ENCODE measurements around the gene TMEM232. TPM values are rescaled to one million over a fixed set of nuclear protein-coding genes. Genes with fewer than 3 reads are reported as not detected.

The TMEM232 gene
- polyA plus RNA-seq, 4 donors = 5.8 to 9.3 (median 7.9) TPM

GRCh38 chr5:110439296-110439695, 287.2 kb downstream of the TMEM232 start:
- no peak for DNase-seq (ENCODE audit: low read depth in 4 of 4, low spot score in 3 of 4)

DNA sequence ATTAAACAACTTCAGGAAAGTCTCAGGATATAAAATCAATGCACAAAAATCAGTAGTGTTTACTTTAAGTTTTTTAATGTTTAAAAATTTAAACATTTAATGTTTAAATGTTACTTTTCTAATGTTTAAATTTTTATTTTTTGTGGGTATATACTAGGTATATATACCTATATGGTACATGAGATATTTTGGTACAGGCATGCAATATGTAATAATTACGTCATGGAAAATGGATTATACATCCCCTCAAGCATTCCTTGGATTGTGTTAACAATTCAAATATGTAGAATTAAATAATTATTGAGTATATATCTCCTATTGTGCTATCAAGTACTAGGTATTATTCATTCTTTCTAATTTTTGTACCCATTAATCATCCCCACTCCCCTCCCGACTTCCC, 291.3 kb downstream of the TMEM232 start:
- no peak for DNase-seq (ENCODE audit: low read depth in 4 of 4, low spot score in 3 of 4)

GRCh38 chr5:110431603-110432002, 294.9 kb downstream of the TMEM232 start:
- DNase-seq (ENCODE audit: low read depth in 4 of 4, low spot score in 3 of 4) = no peak

DNA sequence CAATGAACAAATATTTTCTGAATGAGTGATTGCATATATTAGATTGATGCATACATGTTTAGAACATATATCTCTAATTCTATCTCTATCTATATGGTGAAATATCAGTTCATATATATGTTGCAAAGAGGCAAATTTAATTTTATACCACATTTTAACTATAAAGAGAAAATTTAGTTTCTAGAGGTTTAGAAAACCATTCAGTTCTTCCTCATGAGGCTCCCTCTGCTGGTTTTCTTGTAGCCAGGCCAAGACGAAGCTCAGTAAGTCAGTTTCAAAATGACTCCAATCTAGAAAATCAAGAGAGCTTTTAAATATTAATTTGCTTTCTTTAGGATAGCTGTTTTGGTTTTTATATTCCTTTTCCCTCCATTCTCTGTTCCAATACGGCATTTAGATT, 312.1 kb downstream of the TMEM232 start:
- peak in 1 of 4 donors; percentile 1 for DNase-seq (ENCODE audit: low read depth in 4 of 4, low spot score in 3 of 4)

GRCh38 chr5:110413856-110414255, 312.6 kb downstream of the TMEM232 start:
- no peak for DNase-seq (ENCODE audit: low read depth in 4 of 4, low spot score in 3 of 4)

GRCh38 chr5:110409571-110409970, 316.9 kb downstream of the TMEM232 start:
- no peak for DNase-seq (ENCODE audit: low read depth in 4 of 4, low spot score in 3 of 4)

DNA sequence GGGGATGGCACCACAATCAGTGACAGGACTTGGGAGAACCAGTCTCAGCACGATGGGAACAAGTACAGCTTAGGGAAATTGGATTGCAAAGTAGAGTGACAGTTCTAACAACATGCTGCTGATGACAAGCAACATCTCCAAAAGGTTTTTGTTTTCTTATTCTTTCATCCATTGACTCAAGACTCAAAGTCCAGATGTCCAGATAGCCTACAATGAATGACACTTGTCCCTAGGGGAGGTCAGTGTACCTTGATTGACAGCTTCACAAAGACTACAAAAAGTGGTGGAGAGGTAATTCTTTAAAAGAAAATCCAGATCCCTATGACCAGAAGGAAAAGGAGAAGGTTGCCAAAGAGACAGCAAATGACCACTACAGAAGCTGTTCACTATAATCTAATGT, 323.9 kb downstream of the TMEM232 start:
- DNase-seq (ENCODE audit: low read depth in 4 of 4, low spot score in 3 of 4) = no peak

DNA sequence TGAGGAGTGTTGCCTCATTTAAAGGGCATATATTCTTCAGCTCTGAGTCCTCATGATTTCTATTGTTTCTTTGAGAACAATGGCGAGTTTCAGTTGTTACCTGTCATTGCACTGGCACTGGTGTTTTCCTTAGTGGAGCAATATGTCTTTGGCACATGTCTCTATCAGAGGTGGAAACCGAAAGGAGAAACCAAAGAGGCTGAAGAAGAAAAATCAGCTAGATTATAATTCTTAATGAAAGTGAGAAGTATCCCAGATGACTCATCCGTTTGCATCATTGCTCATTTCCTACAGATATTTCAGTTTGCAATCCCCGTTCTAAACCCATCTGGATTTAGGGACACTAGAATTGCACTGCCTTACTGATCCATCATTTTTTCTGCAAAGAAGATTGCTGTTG, 324.6 kb downstream of the TMEM232 start:
- DNase-seq (ENCODE audit: low read depth in 4 of 4, low spot score in 3 of 4) = no peak

GRCh38 chr5:110398951-110399350, 327.5 kb downstream of the TMEM232 start:
- no peak for DNase-seq (ENCODE audit: low read depth in 4 of 4, low spot score in 3 of 4)

DNA sequence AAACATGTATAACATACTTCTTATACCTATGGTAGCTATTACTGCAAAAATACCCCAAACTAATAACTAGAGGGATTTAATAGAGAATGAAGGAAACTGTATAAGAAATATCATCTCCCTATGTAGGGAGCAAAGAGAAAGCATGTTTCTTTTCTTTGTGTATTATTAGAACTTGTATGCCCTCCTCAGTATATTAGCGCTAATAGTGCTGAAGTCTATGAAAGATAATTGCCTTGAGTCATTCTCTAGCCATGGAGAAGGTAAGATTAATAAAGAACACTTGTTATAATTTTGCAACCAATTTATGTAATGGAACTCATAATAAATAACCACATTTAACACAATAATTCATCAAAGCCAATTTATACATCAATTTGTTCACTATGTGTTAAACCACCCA, 329.2 kb downstream of the TMEM232 start:
- DNase-seq (ENCODE audit: low read depth in 4 of 4, low spot score in 3 of 4) = no peak

GRCh38 chr5:110386782-110387181, 339.7 kb downstream of the TMEM232 start:
- DNase-seq (ENCODE audit: low read depth in 4 of 4, low spot score in 3 of 4) = no peak

- no peak for DNase-seq (ENCODE audit: low read depth in 4 of 4, low spot score in 3 of 4)
Observed at GRCh38 chr5:110383231-110383630, 343.2 kb downstream of the TMEM232 start.

DNA sequence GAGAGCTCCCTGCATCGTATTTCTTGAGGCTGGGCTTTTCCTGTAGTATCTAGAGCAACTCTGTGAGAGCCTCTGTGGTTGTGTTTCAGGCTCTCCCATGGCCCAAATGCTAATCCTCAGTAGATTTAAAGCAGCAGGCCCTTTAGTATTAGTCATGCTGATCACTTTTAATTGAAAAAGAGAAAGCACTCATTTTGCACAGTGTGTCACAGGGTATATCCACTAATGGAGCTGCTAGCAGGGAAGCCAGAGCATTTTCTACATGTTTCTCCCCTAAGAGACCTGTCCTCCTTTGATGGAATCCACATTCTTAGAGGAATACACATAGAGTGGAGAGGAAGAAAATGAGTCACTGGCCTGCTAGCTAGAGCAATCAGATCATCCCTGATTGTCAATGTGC, 348.5 kb downstream of the TMEM232 start:
- no peak for DNase-seq (ENCODE audit: low read depth in 4 of 4, low spot score in 3 of 4)

DNA sequence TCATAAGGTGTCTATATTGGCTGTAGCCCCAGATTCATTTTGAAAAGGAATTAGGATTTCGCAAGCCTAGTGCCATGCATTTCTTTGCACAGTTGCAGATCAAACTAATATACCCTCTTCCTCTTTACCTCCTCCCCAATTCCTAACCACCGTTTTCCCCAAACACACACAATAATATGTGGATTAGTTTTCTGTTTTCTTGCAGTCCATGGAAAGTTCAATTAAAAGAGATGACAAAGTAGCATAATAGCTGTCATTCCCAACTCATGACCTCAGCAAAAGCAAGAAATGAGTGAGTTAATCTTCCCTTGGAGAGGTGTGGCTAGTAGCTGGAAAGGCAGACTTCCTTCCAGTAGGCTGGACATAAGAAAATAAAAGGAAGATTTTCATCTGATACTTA, 349.1 kb downstream of the TMEM232 start:
- DNase-seq (ENCODE audit: low read depth in 4 of 4, low spot score in 3 of 4) = no peak

DNA sequence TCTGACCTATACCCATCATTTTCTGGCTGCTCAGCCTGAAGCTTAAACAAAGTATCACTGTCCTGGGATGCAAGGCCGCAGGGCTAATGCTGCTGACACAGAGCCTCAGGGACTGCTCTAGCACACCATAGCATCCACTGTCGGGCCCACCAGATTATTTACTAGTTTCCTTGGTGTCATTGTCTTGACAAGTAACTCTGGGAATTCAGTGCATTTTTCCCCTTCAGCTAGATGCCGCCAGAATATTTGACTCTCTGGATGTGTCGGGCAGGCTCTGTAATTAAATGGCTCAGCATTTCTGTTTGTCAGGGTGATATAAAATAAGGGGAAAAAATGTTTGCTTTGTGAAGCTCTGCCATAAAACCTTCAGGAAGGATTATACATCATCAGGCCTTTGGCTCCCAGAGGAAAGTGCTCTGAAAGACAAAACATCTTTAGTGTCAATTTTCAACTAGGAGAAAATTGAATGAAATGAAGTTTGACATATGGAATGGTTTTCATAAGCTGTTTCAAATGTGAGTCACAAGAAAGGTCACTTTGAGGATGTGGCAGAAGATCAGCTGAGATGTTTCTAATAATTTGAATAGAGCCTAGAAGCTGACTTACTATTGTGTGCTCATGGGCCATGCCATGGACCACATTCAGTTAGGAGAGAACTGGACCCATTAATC, 350.1 kb downstream of the TMEM232 start:
- peak in 3 of 4 donors; percentile 4 to 17 (median 12) for DNase-seq (ENCODE audit: low read depth in 4 of 4, low spot score in 3 of 4)

DNA sequence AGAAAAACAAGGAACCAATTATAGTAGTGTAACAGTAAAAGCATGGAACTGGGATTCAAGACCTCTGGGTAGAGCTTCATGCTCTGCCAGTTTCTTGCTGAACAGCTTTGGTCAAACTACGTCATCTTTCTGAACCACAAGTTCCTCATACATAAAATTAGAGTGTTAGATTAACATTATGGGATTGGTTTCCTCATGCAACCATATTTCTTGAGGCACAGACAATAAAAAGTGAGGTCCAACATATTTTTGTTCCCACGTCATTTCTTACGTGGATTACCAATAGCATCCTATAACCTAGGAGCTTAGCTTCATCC, 354.8 kb downstream of the TMEM232 start:
- no peak for DNase-seq (ENCODE audit: low read depth in 4 of 4, low spot score in 3 of 4)

DNA sequence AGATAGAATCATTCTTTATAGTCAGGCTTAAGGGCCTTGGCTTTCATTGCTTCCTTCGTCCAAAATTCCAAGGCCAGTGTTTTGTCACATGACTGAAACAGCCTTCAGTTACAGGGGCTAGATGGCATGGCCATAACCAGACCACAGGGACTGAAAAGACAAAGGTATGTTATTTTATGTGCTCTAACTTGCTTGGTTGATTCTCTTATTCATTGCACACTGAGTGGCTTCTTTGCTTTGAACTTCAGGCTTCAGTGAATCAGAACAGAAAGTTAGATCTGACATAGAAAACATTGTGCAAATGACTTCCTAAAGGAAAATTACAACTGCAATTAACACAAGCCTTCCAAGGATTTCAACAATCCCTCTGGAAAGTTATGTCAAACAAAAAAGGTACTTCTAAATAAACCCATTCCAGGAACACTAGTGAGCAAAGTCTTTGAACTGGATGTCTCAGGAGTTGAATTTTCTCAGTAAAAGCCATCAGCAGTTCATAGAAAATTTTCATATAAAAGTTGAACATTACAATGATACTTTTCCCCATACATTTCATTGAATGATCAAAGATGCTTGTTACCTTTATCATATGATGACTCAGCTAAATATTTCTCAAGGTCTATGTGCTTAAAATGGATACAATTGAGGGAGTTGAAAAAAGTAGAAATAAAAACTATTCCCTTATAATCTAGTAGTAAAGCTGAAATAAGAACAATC, 355.3 kb downstream of the TMEM232 start:
- peak in 2 of 4 donors; percentile 0 to 1 for DNase-seq (ENCODE audit: low read depth in 4 of 4, low spot score in 3 of 4)

Other genes with a start within 250 kb of the TMEM232 start
- 10 to 100 TPM; 46.7 to 60.2 (median 55.8) TPM for gene SLC25A46, start 12.3 kb upstream of the TMEM232 start, polyA plus RNA-seq (ENCODE audit: insufficient read length in 4 of 4)